ENCODE results near the gene ZC3H4.

Gene ZC3H4

DNA sequence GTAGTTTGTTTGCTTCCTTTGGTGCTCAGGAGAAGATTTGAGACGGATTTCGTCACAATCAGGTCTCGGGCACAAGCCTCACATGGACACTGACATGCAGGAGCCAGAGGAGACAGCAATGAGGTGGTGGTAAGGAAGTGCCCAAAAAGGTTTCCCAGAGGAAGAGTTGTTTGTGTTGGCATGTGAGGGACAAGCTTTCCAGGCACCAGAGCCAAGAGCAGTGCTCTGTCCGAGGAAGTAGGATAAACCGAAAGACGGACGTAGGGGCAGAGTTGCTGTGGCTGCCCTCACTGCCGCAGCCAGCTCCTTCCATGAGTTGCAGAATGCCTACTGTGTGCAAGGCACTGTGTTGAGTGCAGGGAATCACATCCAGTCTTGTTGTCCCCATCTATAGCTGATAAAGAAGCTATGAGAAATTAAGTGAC is 44.8 kb upstream of the ZC3H4 start:
- no peak overlapping the region for H3K4me3 ChIP-seq (ENCODE audit: low read length in 2 of 2)

DNA sequence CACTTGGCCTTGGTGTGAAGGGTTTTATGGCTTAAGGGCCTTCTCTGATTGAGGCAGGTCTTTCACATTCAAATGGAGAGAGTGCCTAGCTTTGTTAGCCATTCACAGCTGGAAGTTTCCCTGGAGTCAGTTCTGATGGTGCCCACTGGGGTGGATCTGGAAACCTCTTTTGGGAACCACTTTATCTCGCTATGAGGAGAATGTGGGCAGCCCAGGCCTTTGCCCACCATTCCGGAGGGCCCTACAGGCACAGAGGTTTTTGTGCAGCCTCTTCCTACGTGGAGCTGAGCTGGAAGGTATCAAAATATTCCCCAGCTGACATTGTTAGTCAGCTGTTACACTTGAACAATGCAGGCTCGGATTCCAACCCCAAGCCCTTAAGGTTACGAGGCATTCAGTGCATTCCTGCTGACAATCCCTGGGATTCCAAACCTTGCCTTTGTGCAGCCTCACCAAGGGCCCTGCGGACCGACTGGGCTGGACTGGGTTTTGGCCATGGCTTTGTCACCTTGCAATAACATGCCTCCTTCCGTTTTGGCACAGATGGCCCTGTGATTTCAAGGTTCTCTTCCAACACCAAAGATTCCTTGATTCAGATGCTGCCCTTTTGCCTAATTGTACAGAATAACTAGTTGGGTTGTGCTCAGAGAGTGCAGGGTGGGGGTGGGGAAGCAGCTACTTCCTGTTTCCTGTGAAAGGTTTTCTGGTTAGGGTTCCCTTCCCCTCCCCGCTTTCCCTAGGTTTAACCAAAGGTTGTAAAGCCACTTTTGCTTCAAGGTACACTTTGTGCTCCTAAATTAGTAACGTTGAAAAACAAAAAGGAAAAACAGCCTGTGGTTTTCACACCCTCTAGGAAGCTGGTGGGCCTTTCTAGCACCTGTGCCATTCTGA is 44.1 kb upstream of the ZC3H4 start:
- no peaks in the 10 kb centered on the region for H3K27me3 ChIP-seq (ENCODE audit: control insufficient read depth in 3 of 3, insufficient read depth in 3 of 3, low read depth in 1 of 3, low read length in 3 of 3)
- H3K27ac ChIP-seq (replicated peaks; ENCODE audit: low read length): peak overlapping the region; percentile 24
- no peak overlapping the region for H2AFZ ChIP-seq (ENCODE audit: low read length)
- no peak overlapping the region for H3K14ac ChIP-seq (ENCODE audit: low read length)
- no peak overlapping the region for H2BK5ac ChIP-seq (ENCODE audit: low read length)
- no peak overlapping the region for H3K4me2 ChIP-seq (ENCODE audit: insufficient read depth, low read length, poor library complexity, severe bottlenecking)
- no peak overlapping the region for H2BK120ac ChIP-seq (ENCODE audit: low read depth, low read length)
- no peak overlapping the region for H2BK15ac ChIP-seq (ENCODE audit: low read length)
- peaks cover 12 to 30% of the 10 kb centered on the region in 2 donors for H3K4me1 ChIP-seq (ENCODE audit: control insufficient read depth in 2 of 2, insufficient read depth in 1 of 2, low read depth in 1 of 2, low read length in 2 of 2)
- H4K8ac ChIP-seq (ENCODE audit: low read depth, low read length): no peak overlapping the region
- H3K9me3 ChIP-seq (replicated peaks in 1 of 2; ENCODE audit: control insufficient read depth in 2 of 2, insufficient read depth in 1 of 2, low read depth in 1 of 2, low read length in 2 of 2): peaks cover 0 to 6% of the 10 kb centered on the region in 2 donors
- H2BK12ac ChIP-seq (ENCODE audit: low read length): no peak overlapping the region
- peaks cover 32 to 82% of the 10 kb centered on the region in 2 donors for H3K36me3 ChIP-seq (replicated peaks in 1 of 2; ENCODE audit: control insufficient read depth in 2 of 2, insufficient read depth in 2 of 2, low read length in 2 of 2)
- no peak overlapping the region for H3K18ac ChIP-seq (ENCODE audit: low read length)
- H3K79me1 ChIP-seq (ENCODE audit: low read depth, low read length): no peaks in the 10 kb centered on the region
- no peak overlapping the region for H3K4me3 ChIP-seq (ENCODE audit: low read length in 2 of 2)
- H2AK5ac ChIP-seq (ENCODE audit: low read depth, low read length): no peak overlapping the region
- H3K23ac ChIP-seq (ENCODE audit: low read depth, low read length, poor library complexity): no peak overlapping the region
- no peak overlapping the region for H3K4ac ChIP-seq (ENCODE audit: low read length)
- H4K91ac ChIP-seq (ENCODE audit: low read depth, low read length, poor library complexity): no peak overlapping the region
- peak; percentile 73 for DNase-seq (ENCODE audit: low spot score)
- H3K9ac ChIP-seq (ENCODE audit: low read depth, low read length, poor library complexity): no peak overlapping the region
- WGBS, 2 donors (ENCODE audit: extremely low coverage in 2 of 2, insufficient read length in 2 of 2, insufficient replicate concordance in 1 of 2): no CpG with 5 or more reads among the region's 10 CpGs

More for the DNA sequence above, 44.8 kb upstream of the ZC3H4 start:
- Histone ChIP-seq H3K36me3 (replicated peaks in 1 of 2; ENCODE audit: control insufficient read depth in 2 of 2, insufficient read depth in 2 of 2, low read length in 2 of 2) (peaks cover 26 to 82% of the 10 kb centered on the region in 2 donors), H2AK5ac (ENCODE audit: low read depth, low read length) (no peak overlapping the region), H2BK120ac (ENCODE audit: low read depth, low read length) (no peak overlapping the region), H2AFZ (ENCODE audit: low read length) (no peak overlapping the region), H4K8ac (ENCODE audit: low read depth, low read length) (no peak overlapping the region), H3K4me2 (ENCODE audit: insufficient read depth, low read length, poor library complexity, severe bottlenecking) (no peak overlapping the region), H4K91ac (ENCODE audit: low read depth, low read length, poor library complexity) (no peak overlapping the region), H2BK15ac (ENCODE audit: low read length) (no peak overlapping the region), H2BK5ac (ENCODE audit: low read length) (no peak overlapping the region), H3K79me1 (ENCODE audit: low read depth, low read length) (no peaks in the 10 kb centered on the region), H3K4ac (ENCODE audit: low read length) (no peak overlapping the region), H3K27me3 (ENCODE audit: control insufficient read depth in 3 of 3, insufficient read depth in 3 of 3, low read depth in 1 of 3, low read length in 3 of 3) (no peaks in the 10 kb centered on the region), H3K18ac (ENCODE audit: low read length) (no peak overlapping the region), H3K9ac (ENCODE audit: low read depth, low read length, poor library complexity) (no peak overlapping the region), H3K14ac (ENCODE audit: low read length) (no peak overlapping the region), H3K23ac (ENCODE audit: low read depth, low read length, poor library complexity) (no peak overlapping the region), H2BK12ac (ENCODE audit: low read length) (no peak overlapping the region), H3K27ac (replicated peaks; ENCODE audit: low read length) (no peak overlapping the region), H3K9me3 (replicated peaks in 1 of 2; ENCODE audit: control insufficient read depth in 2 of 2, insufficient read depth in 1 of 2, low read depth in 1 of 2, low read length in 2 of 2) (peaks cover 0 to 6% of the 10 kb centered on the region in 2 donors), H3K4me1 (ENCODE audit: control insufficient read depth in 2 of 2, insufficient read depth in 1 of 2, low read depth in 1 of 2, low read length in 2 of 2) (peaks cover 12 to 29% of the 10 kb centered on the region in 2 donors)
- no CpG with 5 or more reads among the region's 8 CpGs for WGBS, 2 donors (ENCODE audit: extremely low coverage in 2 of 2, insufficient read length in 2 of 2, insufficient replicate concordance in 1 of 2)
- no peak for DNase-seq (ENCODE audit: low spot score)

DNA sequence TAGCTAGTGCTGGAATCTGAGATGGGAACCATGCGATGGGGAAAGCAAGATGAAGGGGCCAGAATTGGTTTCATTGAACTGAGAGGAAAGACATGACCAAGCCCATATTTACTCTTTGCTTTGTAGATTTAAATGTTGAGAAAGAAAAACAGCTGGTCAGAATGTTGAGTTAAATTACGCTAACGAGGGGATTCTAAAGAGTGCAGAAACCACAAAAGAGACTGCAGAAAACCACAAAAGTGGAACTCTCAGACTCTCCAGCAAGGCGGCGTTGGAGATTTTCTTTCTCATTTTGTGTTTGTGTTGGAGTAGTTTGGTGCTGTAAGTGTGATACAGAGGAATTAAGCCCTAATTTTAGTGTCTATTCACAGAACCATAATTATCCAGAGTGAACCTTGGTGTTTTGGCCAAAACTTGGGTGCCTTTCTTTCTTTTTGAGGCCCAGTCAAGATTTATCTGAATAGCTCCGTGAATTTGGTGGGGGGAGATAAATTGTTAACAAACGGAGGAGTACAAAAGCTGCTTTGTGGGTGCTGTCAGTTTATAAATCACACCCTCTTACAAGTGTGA is 43.4 kb upstream of the ZC3H4 start:
- no peak overlapping the region for H3K4ac ChIP-seq (ENCODE audit: low read length)
- H3K14ac ChIP-seq (ENCODE audit: low read length): no peak overlapping the region
- H3K23ac ChIP-seq (ENCODE audit: low read depth, low read length, poor library complexity): no peak overlapping the region
- no peak overlapping the region for H3K4me3 ChIP-seq (ENCODE audit: low read length in 2 of 2)
- H3K18ac ChIP-seq (ENCODE audit: low read length): no peak overlapping the region
- DNase-seq (ENCODE audit: low spot score): no peak
- H2BK5ac ChIP-seq (ENCODE audit: low read length): no peak overlapping the region
- no peaks in the 10 kb centered on the region for H3K79me1 ChIP-seq (ENCODE audit: low read depth, low read length)
- no peak overlapping the region for H3K9ac ChIP-seq (ENCODE audit: low read depth, low read length, poor library complexity)
- no peak overlapping the region for H4K91ac ChIP-seq (ENCODE audit: low read depth, low read length, poor library complexity)
- H2AFZ ChIP-seq (ENCODE audit: low read length): no peak overlapping the region
- WGBS, 2 donors (ENCODE audit: extremely low coverage in 2 of 2, insufficient read length in 2 of 2, insufficient replicate concordance in 1 of 2): no CpG with 5 or more reads among the region's 7 CpGs
- peaks cover 34 to 82% of the 10 kb centered on the region in 2 donors for H3K36me3 ChIP-seq (replicated peaks in 1 of 2; ENCODE audit: control insufficient read depth in 2 of 2, insufficient read depth in 2 of 2, low read length in 2 of 2)
- peak overlapping the region; percentile 39 for H3K27ac ChIP-seq (replicated peaks; ENCODE audit: low read length)
- H2BK12ac ChIP-seq (ENCODE audit: low read length): no peak overlapping the region
- no peak overlapping the region for H2AK5ac ChIP-seq (ENCODE audit: low read depth, low read length)
- no peak overlapping the region for H4K8ac ChIP-seq (ENCODE audit: low read depth, low read length)
- peaks cover 14 to 38% of the 10 kb centered on the region in 2 donors for H3K4me1 ChIP-seq (ENCODE audit: control insufficient read depth in 2 of 2, insufficient read depth in 1 of 2, low read depth in 1 of 2, low read length in 2 of 2)
- H3K27me3 ChIP-seq (ENCODE audit: control insufficient read depth in 3 of 3, insufficient read depth in 3 of 3, low read depth in 1 of 3, low read length in 3 of 3): no peaks in the 10 kb centered on the region
- peaks cover 0 to 6% of the 10 kb centered on the region in 2 donors for H3K9me3 ChIP-seq (replicated peaks in 1 of 2; ENCODE audit: control insufficient read depth in 2 of 2, insufficient read depth in 1 of 2, low read depth in 1 of 2, low read length in 2 of 2)
- no peak overlapping the region for H2BK15ac ChIP-seq (ENCODE audit: low read length)
- no peak overlapping the region for H3K4me2 ChIP-seq (ENCODE audit: insufficient read depth, low read length, poor library complexity, severe bottlenecking)
- H2BK120ac ChIP-seq (ENCODE audit: low read depth, low read length): no peak overlapping the region

DNA sequence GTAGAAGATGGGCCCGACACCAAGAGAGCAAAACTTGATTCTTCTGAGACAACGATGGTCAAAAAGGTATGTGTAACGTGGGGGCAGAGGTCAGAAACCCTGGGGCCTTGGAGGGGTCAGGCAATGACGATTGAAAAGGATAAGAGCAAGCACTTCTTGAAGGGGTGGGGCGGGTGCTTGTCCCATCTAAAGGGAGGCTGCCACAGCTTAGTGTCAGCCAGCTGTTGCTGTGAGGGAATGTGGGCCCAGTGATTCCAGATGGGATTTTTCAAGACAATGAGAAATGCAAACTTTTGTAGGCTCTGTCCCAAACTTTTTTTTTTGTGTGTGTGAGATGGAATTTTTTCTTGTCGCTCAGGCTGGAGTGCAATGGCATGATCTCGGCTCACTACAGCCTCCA is 41.6 kb upstream of the ZC3H4 start:
- H2BK120ac ChIP-seq (ENCODE audit: low read depth, low read length): no peak overlapping the region
- H3K23ac ChIP-seq (ENCODE audit: low read depth, low read length, poor library complexity): no peak overlapping the region
- WGBS, 2 donors (ENCODE audit: extremely low coverage in 2 of 2, insufficient read length in 2 of 2, insufficient replicate concordance in 1 of 2): no CpG with 5 or more reads among the region's 7 CpGs
- H3K9ac ChIP-seq (ENCODE audit: low read depth, low read length, poor library complexity): no peak overlapping the region
- no peak overlapping the region for H4K8ac ChIP-seq (ENCODE audit: low read depth, low read length)
- no peaks in the 10 kb centered on the region for H3K79me1 ChIP-seq (ENCODE audit: low read depth, low read length)
- peaks cover 38 to 86% of the 10 kb centered on the region in 2 donors for H3K36me3 ChIP-seq (replicated peaks in 1 of 2; ENCODE audit: control insufficient read depth in 2 of 2, insufficient read depth in 2 of 2, low read length in 2 of 2)
- no peak overlapping the region for H2AFZ ChIP-seq (ENCODE audit: low read length)
- no peak overlapping the region for H3K14ac ChIP-seq (ENCODE audit: low read length)
- no peak overlapping the region for H2BK5ac ChIP-seq (ENCODE audit: low read length)
- peaks cover 17 to 44% of the 10 kb centered on the region in 2 donors for H3K4me1 ChIP-seq (ENCODE audit: control insufficient read depth in 2 of 2, insufficient read depth in 1 of 2, low read depth in 1 of 2, low read length in 2 of 2)
- no peak overlapping the region for H3K4me3 ChIP-seq (ENCODE audit: low read length in 2 of 2)
- H3K27me3 ChIP-seq (ENCODE audit: control insufficient read depth in 3 of 3, insufficient read depth in 3 of 3, low read depth in 1 of 3, low read length in 3 of 3): no peaks in the 10 kb centered on the region
- no peak overlapping the region for H3K4ac ChIP-seq (ENCODE audit: low read length)
- no peak overlapping the region for H3K27ac ChIP-seq (replicated peaks; ENCODE audit: low read length)
- H3K4me2 ChIP-seq (ENCODE audit: insufficient read depth, low read length, poor library complexity, severe bottlenecking): no peak overlapping the region
- no peak overlapping the region for H2AK5ac ChIP-seq (ENCODE audit: low read depth, low read length)
- H3K18ac ChIP-seq (ENCODE audit: low read length): no peak overlapping the region
- no peak for DNase-seq (ENCODE audit: low spot score)
- H3K9me3 ChIP-seq (replicated peaks in 1 of 2; ENCODE audit: control insufficient read depth in 2 of 2, insufficient read depth in 1 of 2, low read depth in 1 of 2, low read length in 2 of 2): peaks cover 0 to 6% of the 10 kb centered on the region in 2 donors
- H2BK12ac ChIP-seq (ENCODE audit: low read length): no peak overlapping the region
- H2BK15ac ChIP-seq (ENCODE audit: low read length): no peak overlapping the region
- no peak overlapping the region for H4K91ac ChIP-seq (ENCODE audit: low read depth, low read length, poor library complexity)

Data from neuronal stem cell (in vitro differentiated cells).